Neural cell (in vitro differentiated cells): Measurements from ENCODE around the gene NSL1. TPM values are rescaled to one million over a fixed set of nuclear protein-coding genes. Genes with fewer than 3 reads are reported as not detected.

Experiments
- H2AFZ ChIP-seq: fragments of 200-600, 300-800 bp; sonication (generic), shearing (Covaris generic); 2 replicates; pipeline ENCODE4 v1.6.0; 2014; ENCODE audit warnings: low read depth, mild to moderate bottlenecking, antibody characterized with exemption, low read length, moderate library complexity
- H3F3A ChIP-seq: fragments of 200-600 bp; shearing (Covaris generic); 2 replicates; pipeline ENCODE4 v1.6.1; 2016; ENCODE audit warnings: mild to moderate bottlenecking, moderate library complexity, mixed read lengths, antibody characterized with exemption, low read length; ENCODE audit not compliant: insufficient read depth, poor library complexity, severe bottlenecking
- H3K27ac ChIP-seq: fragments of 200-600, 300-800 bp; sonication (generic), shearing (Covaris generic); 2 replicates; pipeline ENCODE4 v1.5.1; 2014; ENCODE audit warnings: mild to moderate bottlenecking, low read length, moderate library complexity
- H3K27me3 ChIP-seq: fragments of 300-800, 200-600 bp; sonication (generic), shearing (Covaris generic); 2 replicates; pipeline ENCODE4 v1.6.0; 2014; ENCODE audit warnings: mild to moderate bottlenecking, low read depth, low read length, moderate library complexity; ENCODE audit not compliant: insufficient read depth
- H3K36me3 ChIP-seq: fragments of 300-800, 200-600 bp; sonication (generic), shearing (Covaris generic); 2 replicates; pipeline ENCODE4 v1.5.1; 2014; ENCODE audit warnings: mild to moderate bottlenecking, antibody characterized with exemption, low read length, moderate library complexity; ENCODE audit not compliant: insufficient read depth
- H3K4me2 ChIP-seq: fragments of 300-800, 200-600 bp; sonication (generic), shearing (Covaris generic); 2 replicates; pipeline ENCODE4 v1.6.0; 2014; ENCODE audit warnings: mild to moderate bottlenecking, low read length
- H3K4me3 ChIP-seq: fragments of 300-800, 200-600 bp; sonication (generic), shearing (Covaris generic); 2 replicates; pipeline ENCODE4 v1.5.1; 2014; ENCODE audit warnings: mild to moderate bottlenecking, low read length, moderate library complexity
- H3K79me2 ChIP-seq: fragments of 200-600 bp; shearing (Covaris generic); replicated peaks from 2 replicates; pipeline ENCODE4 v1.6.0; 2014; ENCODE audit warnings: mild to moderate bottlenecking, low read length, moderate library complexity; ENCODE audit not compliant: insufficient read depth
- H3K9ac ChIP-seq: fragments of 300-800, 200-600 bp; sonication (generic), shearing (Covaris generic); 2 replicates; pipeline ENCODE4 v1.6.1; 2016; ENCODE audit warnings: mild to moderate bottlenecking, low read length, mixed read lengths
- H3K9me2 ChIP-seq: fragments of 200-600 bp; shearing (Covaris generic); 2 replicates; pipeline ENCODE4 v1.6.1; 2016; ENCODE audit warnings: mild to moderate bottlenecking, low read length, mixed read lengths; ENCODE audit not compliant: insufficient read depth
- H3K9me3 ChIP-seq: fragments of 200-600, 300-800 bp; sonication (generic), shearing (Covaris generic); 2 replicates; pipeline ENCODE4 v1.6.1; 2016; ENCODE audit warnings: mild to moderate bottlenecking, mixed run types, low read length, moderate library complexity, mixed read lengths
- H4K20me1 ChIP-seq: fragments of 200-600 bp; shearing (Covaris generic); 2 replicates; pipeline ENCODE4 v1.6.1; 2016; ENCODE audit warnings: mild to moderate bottlenecking, mixed run types; ENCODE audit not compliant: insufficient read depth
- EP300 ChIP-seq: fragments of 450-650 bp; conservative IDR thresholded peaks from 2 replicates; pipeline ENCODE4 v1.6.1; 2014; ENCODE audit warnings: antibody characterized with exemption, mild to moderate bottlenecking, moderate library complexity; ENCODE audit not compliant: poor library complexity, severe bottlenecking
- EZH2 ChIP-seq: fragments of 200-600, 300-800 bp; shearing (Covaris generic), sonication (generic); IDR thresholded peaks from 2 replicates; pipeline ENCODE4 v1.6.1; 2014; ENCODE audit warnings: antibody characterized with exemption, low read length, borderline replicate concordance, mild to moderate bottlenecking; ENCODE audit not compliant: insufficient read depth, poor library complexity, severe bottlenecking
- MXI1 ChIP-seq: fragments of 450-650 bp; conservative IDR thresholded peaks from 2 replicates; pipeline ENCODE4 v1.6.1; 2014; ENCODE audit warnings: antibody characterized with exemption, mild to moderate bottlenecking; ENCODE audit not compliant: poor library complexity, severe bottlenecking
- POLR2AphosphoS5 ChIP-seq: IDR thresholded peaks from 2 replicates; pipeline ENCODE4 v1.6.1; 2012
- RAD21 ChIP-seq: fragments of 450-650 bp; conservative IDR thresholded peaks from 2 replicates; pipeline ENCODE4 v1.6.1; 2014; ENCODE audit warnings: antibody characterized with exemption, mild to moderate bottlenecking, moderate library complexity
- SMC3 ChIP-seq: fragments of 450-650 bp; conservative IDR thresholded peaks from 2 replicates; pipeline ENCODE4 v1.6.1; 2014; ENCODE audit warnings: antibody characterized with exemption, mild to moderate bottlenecking, moderate library complexity; ENCODE audit not compliant: poor library complexity
- TAF1 ChIP-seq: IDR thresholded peaks from 2 replicates; pipeline ENCODE4 v1.6.1; 2012; ENCODE audit warnings: low read depth
- polyA plus RNA-seq: library from polyadenylated mRNA; depleted of rRNA; stranded (reverse); fragments of >200 nt; gene quantifications from 2 replicates; pipeline ENCODE4 v1.2.3, GENCODE V29; 2014
- TF ChIP-seq, protein P1 (sequence below): IDR thresholded peaks from 2 replicates; pipeline ENCODE4 v1.6.1; 2012; ENCODE audit warnings: borderline replicate concordance
- TF ChIP-seq, protein P2 (sequence below): fragments of 450-650 bp; IDR thresholded peaks from 2 replicates; pipeline ENCODE4 v1.5.1; 2014; ENCODE audit warnings: antibody characterized with exemption, mild to moderate bottlenecking, moderate library complexity; ENCODE audit not compliant: poor library complexity, severe bottlenecking

The NSL1 gene
- polyA plus RNA-seq, 1 donor from 2014 or later: 40.4 TPM

- H2AFZ ChIP-seq: no peak overlapping the region
- H3K4me3 ChIP-seq: no peak overlapping the region
- TF ChIP-seq SMC3: peak; percentile 89
- TF ChIP-seq, protein P1, sequence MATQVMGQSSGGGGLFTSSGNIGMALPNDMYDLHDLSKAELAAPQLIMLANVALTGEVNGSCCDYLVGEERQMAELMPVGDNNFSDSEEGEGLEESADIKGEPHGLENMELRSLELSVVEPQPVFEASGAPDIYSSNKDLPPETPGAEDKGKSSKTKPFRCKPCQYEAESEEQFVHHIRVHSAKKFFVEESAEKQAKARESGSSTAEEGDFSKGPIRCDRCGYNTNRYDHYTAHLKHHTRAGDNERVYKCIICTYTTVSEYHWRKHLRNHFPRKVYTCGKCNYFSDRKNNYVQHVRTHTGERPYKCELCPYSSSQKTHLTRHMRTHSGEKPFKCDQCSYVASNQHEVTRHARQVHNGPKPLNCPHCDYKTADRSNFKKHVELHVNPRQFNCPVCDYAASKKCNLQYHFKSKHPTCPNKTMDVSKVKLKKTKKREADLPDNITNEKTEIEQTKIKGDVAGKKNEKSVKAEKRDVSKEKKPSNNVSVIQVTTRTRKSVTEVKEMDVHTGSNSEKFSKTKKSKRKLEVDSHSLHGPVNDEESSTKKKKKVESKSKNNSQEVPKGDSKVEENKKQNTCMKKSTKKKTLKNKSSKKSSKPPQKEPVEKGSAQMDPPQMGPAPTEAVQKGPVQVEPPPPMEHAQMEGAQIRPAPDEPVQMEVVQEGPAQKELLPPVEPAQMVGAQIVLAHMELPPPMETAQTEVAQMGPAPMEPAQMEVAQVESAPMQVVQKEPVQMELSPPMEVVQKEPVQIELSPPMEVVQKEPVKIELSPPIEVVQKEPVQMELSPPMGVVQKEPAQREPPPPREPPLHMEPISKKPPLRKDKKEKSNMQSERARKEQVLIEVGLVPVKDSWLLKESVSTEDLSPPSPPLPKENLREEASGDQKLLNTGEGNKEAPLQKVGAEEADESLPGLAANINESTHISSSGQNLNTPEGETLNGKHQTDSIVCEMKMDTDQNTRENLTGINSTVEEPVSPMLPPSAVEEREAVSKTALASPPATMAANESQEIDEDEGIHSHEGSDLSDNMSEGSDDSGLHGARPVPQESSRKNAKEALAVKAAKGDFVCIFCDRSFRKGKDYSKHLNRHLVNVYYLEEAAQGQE: no peak
- TF ChIP-seq POLR2AphosphoS5: no peak
- no peak for TF ChIP-seq TAF1
- TF ChIP-seq, protein P2, sequence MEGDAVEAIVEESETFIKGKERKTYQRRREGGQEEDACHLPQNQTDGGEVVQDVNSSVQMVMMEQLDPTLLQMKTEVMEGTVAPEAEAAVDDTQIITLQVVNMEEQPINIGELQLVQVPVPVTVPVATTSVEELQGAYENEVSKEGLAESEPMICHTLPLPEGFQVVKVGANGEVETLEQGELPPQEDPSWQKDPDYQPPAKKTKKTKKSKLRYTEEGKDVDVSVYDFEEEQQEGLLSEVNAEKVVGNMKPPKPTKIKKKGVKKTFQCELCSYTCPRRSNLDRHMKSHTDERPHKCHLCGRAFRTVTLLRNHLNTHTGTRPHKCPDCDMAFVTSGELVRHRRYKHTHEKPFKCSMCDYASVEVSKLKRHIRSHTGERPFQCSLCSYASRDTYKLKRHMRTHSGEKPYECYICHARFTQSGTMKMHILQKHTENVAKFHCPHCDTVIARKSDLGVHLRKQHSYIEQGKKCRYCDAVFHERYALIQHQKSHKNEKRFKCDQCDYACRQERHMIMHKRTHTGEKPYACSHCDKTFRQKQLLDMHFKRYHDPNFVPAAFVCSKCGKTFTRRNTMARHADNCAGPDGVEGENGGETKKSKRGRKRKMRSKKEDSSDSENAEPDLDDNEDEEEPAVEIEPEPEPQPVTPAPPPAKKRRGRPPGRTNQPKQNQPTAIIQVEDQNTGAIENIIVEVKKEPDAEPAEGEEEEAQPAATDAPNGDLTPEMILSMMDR: peak; percentile 85
- TF ChIP-seq RAD21: peak; percentile 88
- no peak for TF ChIP-seq EZH2
- no peak for TF ChIP-seq EP300
- no peak for TF ChIP-seq MXI1
- no peaks in the 10 kb centered on the region for H3K9me3 ChIP-seq
- no peaks in the 10 kb centered on the region for H3K9me2 ChIP-seq
- H3K9ac ChIP-seq: no peak overlapping the region
- no peaks in the 10 kb centered on the region for H3F3A ChIP-seq
- H3K36me3 ChIP-seq: peaks cover 4% of the 10 kb centered on the region
- no peaks in the 10 kb centered on the region for H3K27me3 ChIP-seq
- H4K20me1 ChIP-seq: no peaks in the 10 kb centered on the region
- H3K79me2 ChIP-seq: no peaks in the 10 kb centered on the region
- no peak overlapping the region for H3K27ac ChIP-seq
- H3K4me2 ChIP-seq: no peak overlapping the region
These were observed 9.0 kb downstream of the NSL1 start for GRCh38 chr1:212782422-212783154.

- no peaks in the 10 kb centered on the region for H3K79me2 ChIP-seq
- TF ChIP-seq RAD21: no peak
- TF ChIP-seq SMC3: no peak
- TF ChIP-seq, protein P1: no peak
- TF ChIP-seq MXI1: no peak
- no peak for TF ChIP-seq POLR2AphosphoS5
- no peak for TF ChIP-seq EZH2
- TF ChIP-seq EP300: no peak
- TF ChIP-seq TAF1: no peak
- TF ChIP-seq, protein P2: no peak
- H3K9ac ChIP-seq: no peak overlapping the region
- H3K27ac ChIP-seq: no peak overlapping the region
- no peak overlapping the region for H3K4me2 ChIP-seq
- H3K4me3 ChIP-seq: no peak overlapping the region
- no peaks in the 10 kb centered on the region for H3K9me3 ChIP-seq
- H3K9me2 ChIP-seq: no peaks in the 10 kb centered on the region
- no peak overlapping the region for H2AFZ ChIP-seq
- H3F3A ChIP-seq: no peaks in the 10 kb centered on the region
- H3K27me3 ChIP-seq: no peaks in the 10 kb centered on the region
- peaks cover 4% of the 10 kb centered on the region for H3K36me3 ChIP-seq
- H4K20me1 ChIP-seq: no peaks in the 10 kb centered on the region
These were observed 10.4 kb downstream of the NSL1 start for GRCh38 chr1:212781225-212781624.
